H1 (cell line): ENCODE results near the gene URM1. TPM values are rescaled to one million over a fixed set of nuclear protein-coding genes. Genes with fewer than 3 reads are reported as not detected.

ENCODE experiments used
- ATF2 ChIP-seq: IDR thresholded peaks from 2 replicates; pipeline ENCODE4 v1.6.1; 2012; ENCODE audit warnings: low read length, inconsistent platforms
- BRCA1 ChIP-seq: IDR thresholded peaks from 2 replicates; pipeline ENCODE4 v1.6.1; 2012; ENCODE audit warnings: low read depth, low read length, improper control_type of control experiment
- CBX8 ChIP-seq: fragments of 300-800, 300-1000 bp; sonication (generic); IDR thresholded peaks from 2 replicates; pipeline ENCODE4 v1.7.1; 2016; ENCODE audit warnings: low read depth, low read length, borderline replicate concordance
- CHD1 ChIP-seq: IDR thresholded peaks from 2 replicates; pipeline ENCODE4 v1.6.1; 2012; ENCODE audit warnings: low read depth, low read length, improper control_type of control experiment
- GTF2F1 ChIP-seq: IDR thresholded peaks from 2 replicates; pipeline ENCODE4 v1.6.1; 2012; ENCODE audit warnings: low read depth, low read length, improper control_type of control experiment, borderline replicate concordance
- HDAC2 ChIP-seq, 2 experiments: fragments of 300-600 bp in 1 of 2; sonication (generic) in 1 of 2; IDR thresholded peaks; 2 replicates each; pipeline ENCODE4 v1.6.1; 2011 to 2012; ENCODE audit warnings: low read depth in 2 of 2, low read length in 2 of 2, mild to moderate bottlenecking in 2 of 2, moderate library complexity in 2 of 2, borderline replicate concordance in 1 of 2, inconsistent platforms in 1 of 2
- HDAC6 ChIP-seq: IDR thresholded peaks from one replicate; pipeline ENCODE4 v1.7.1; 2012; ENCODE audit warnings: low read depth, mild to moderate bottlenecking, inconsistent platforms, low read length, moderate library complexity
- JUND ChIP-seq: IDR thresholded peaks from 2 replicates; pipeline ENCODE4 v1.6.1; 2011; ENCODE audit warnings: mild to moderate bottlenecking, improper control_type of control experiment, low read length
- KDM5A ChIP-seq: fragments of 200-600 bp; IDR thresholded peaks from 2 replicates; pipeline ENCODE4 v1.7.1; 2012; ENCODE audit warnings: mild to moderate bottlenecking, low read length, inconsistent platforms, mixed read lengths
- PHF8 ChIP-seq: fragments of 200-600 bp; sonication (generic); conservative IDR thresholded peaks from 2 replicates; pipeline ENCODE4 v1.7.1; 2012; ENCODE audit warnings: low read depth, mild to moderate bottlenecking, inconsistent platforms, low read length, moderate library complexity
- POU5F1 ChIP-seq: IDR thresholded peaks from 2 replicates; pipeline ENCODE4 v1.6.1; 2011; ENCODE audit warnings: low read depth, mild to moderate bottlenecking, low read length, moderate library complexity
- SP1 ChIP-seq: IDR thresholded peaks from 2 replicates; pipeline ENCODE4 v1.6.1; 2011; ENCODE audit warnings: low read depth, low read length
- TAF1 ChIP-seq: IDR thresholded peaks from 2 replicates; pipeline ENCODE4 v1.6.1; 2011; ENCODE audit warnings: mild to moderate bottlenecking, low read depth, low read length
- TCF12 ChIP-seq: IDR thresholded peaks from 2 replicates; pipeline ENCODE4 v1.6.1; 2011; ENCODE audit warnings: low read depth, mild to moderate bottlenecking, low read length
- USF2 ChIP-seq: IDR thresholded peaks from 2 replicates; pipeline ENCODE4 v1.6.1; 2011; ENCODE audit warnings: low read length, improper control_type of control experiment
- YY1 ChIP-seq: IDR thresholded peaks from 2 replicates; pipeline ENCODE4 v1.6.1; 2011; ENCODE audit warnings: low read depth, mild to moderate bottlenecking, low read length
- polyA plus RNA-seq, 7 experiments: library from polyadenylated mRNA; depleted of rRNA in 3 of 7; stranded (reverse) in 5 of 7; unstranded in 2 of 7; fragments of >200 nt in 5 of 7; fragments of 200-250 nt in 2 of 7; gene quantifications; 1 replicate in 5 of 7; 2 replicates in 1 of 7; 4 replicates in 1 of 7; pipeline versions ENCODE4 v1.2.1 to v1.2.3, GENCODE V29; 2011 to 2013; ENCODE audit warnings: missing spikeins in 2 of 7, mixed read lengths in 2 of 7
- total RNA-seq: library from RNA; stranded (reverse); fragmentation: NEBNext Ultra II Directional; extraction: Animal tissue kit (Norgen Biotek cat#: 25700); gene quantifications from 2 replicates; pipeline ENCODE4 v1.2.1, GENCODE V29; 2021
- TF ChIP-seq, protein P1 (sequence below): IDR thresholded peaks from 2 replicates; pipeline ENCODE4 v1.6.1; 2012; ENCODE audit warnings: inconsistent platforms

Gene URM1
- total and polyA plus RNA-seq, 2 of the 8 experiments (the other 6 are each of a cell fraction or from before 2014, with no cell fraction given), result 58.3 to 62.3 TPM

- TF ChIP-seq ATF2, result no peak
- no peak for TF ChIP-seq CHD1
- no peak for TF ChIP-seq JUND
- TF ChIP-seq TCF12, result peak; percentile 97
- TF ChIP-seq CBX8, result no peak
- no peak for TF ChIP-seq HDAC2 (IDR thresholded peaks at IDR 0.05; ENCODE audit: borderline replicate concordance in 1 of 2, low read depth in 2 of 2, low read length in 2 of 2)
- no peak for TF ChIP-seq HDAC6
- TF ChIP-seq PHF8, result no peak
- TF ChIP-seq, protein P1, sequence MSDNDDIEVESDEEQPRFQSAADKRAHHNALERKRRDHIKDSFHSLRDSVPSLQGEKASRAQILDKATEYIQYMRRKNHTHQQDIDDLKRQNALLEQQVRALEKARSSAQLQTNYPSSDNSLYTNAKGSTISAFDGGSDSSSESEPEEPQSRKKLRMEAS, result no peak
- 0 out of 2 replicates have a peak, but pooled peaks have one; percentile 34 for TF ChIP-seq POU5F1
- TF ChIP-seq SP1, result peak; percentile 39; the same call in 1 of the 2 replicates
- TF ChIP-seq TAF1, result no peak
- no peak for TF ChIP-seq KDM5A
- TF ChIP-seq BRCA1, result no peak
- TF ChIP-seq YY1, result 0 out of 2 replicates have a peak, but pooled peaks have one; percentile 25
- no peak for TF ChIP-seq USF2
- TF ChIP-seq GTF2F1, result no peak
These were observed 25.9 kb downstream of the URM1 start (continued) for GRCh38 chr9:128396970-128397613.
